Endothelial cell of umbilical vein (primary cell): ENCODE measurements around the gene RASAL2.

Source experiments
- EZH2 ChIP-seq: IDR thresholded peaks from 2 replicates; pipeline ENCODE4 v1.6.1; 2012; ENCODE audit warnings: borderline replicate concordance, low read depth, mild to moderate bottlenecking, moderate library complexity, low read length, inconsistent platforms; ENCODE audit not compliant: severe bottlenecking
- FOS ChIP-seq: IDR thresholded peaks from 2 replicates; pipeline ENCODE4 v1.6.1; 2011; ENCODE audit warnings: mild to moderate bottlenecking, low read length, moderate library complexity, borderline replicate concordance; ENCODE audit not compliant: insufficient read depth
- JUN ChIP-seq: IDR thresholded peaks from 2 replicates; pipeline ENCODE4 v1.6.1; 2011; ENCODE audit warnings: borderline replicate concordance, low read depth; ENCODE audit not compliant: insufficient read length, insufficient read depth
- MYC ChIP-seq: IDR thresholded peaks from one replicate; pipeline ENCODE4 v1.6.1; 2011; ENCODE audit warnings: mild to moderate bottlenecking, low read depth, low read length
- POLR2A ChIP-seq: IDR thresholded peaks from 2 replicates; pipeline ENCODE4 v1.6.1; 2012; ENCODE audit warnings: low read depth, mild to moderate bottlenecking, control low read depth, low read length
- POLR2AphosphoS5 ChIP-seq: IDR thresholded peaks from 2 replicates; pipeline ENCODE4 v1.6.1; 2012; ENCODE audit warnings: low read depth, mild to moderate bottlenecking, control low read depth, low read length, moderate library complexity; ENCODE audit not compliant: insufficient read depth
- TF ChIP-seq, protein P1 (sequence below), 2 donors: IDR thresholded peaks; 1 replicate in 1 of 2; 2 replicates in 1 of 2; pipeline ENCODE4 v1.5.1; 2011; ENCODE audit warnings: low read length in 2 of 2, mild to moderate bottlenecking in 2 of 2, moderate library complexity in 2 of 2, control low read depth in 1 of 2, inconsistent platforms in 1 of 2, low read depth in 1 of 2; ENCODE audit not compliant: insufficient read depth in 1 of 2; ENCODE audit errors: extremely low read depth in 1 of 2
- TF ChIP-seq, protein P2 (sequence below): IDR thresholded peaks from 2 replicates; pipeline ENCODE4 v1.6.1; 2011; ENCODE audit not compliant: insufficient read depth, insufficient read length

DNA sequence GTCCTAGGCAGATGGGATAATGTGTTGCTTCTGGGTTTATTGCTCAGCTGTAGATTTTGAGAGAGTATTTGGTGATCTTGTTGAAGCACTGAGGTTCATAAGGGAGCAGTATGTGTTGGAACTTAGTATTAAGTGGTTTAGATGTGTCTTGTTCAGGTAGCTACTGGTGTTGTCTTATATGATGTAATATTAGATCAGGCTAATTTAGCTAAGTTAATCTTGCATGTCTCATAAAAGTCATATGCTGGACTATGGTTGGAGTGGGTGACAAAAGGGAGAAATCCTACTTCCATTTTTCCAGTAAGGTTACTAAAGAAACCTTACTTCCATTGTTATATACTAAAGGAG lies 206.4 kb downstream of the RASAL2 start:
- TF ChIP-seq, protein P1, sequence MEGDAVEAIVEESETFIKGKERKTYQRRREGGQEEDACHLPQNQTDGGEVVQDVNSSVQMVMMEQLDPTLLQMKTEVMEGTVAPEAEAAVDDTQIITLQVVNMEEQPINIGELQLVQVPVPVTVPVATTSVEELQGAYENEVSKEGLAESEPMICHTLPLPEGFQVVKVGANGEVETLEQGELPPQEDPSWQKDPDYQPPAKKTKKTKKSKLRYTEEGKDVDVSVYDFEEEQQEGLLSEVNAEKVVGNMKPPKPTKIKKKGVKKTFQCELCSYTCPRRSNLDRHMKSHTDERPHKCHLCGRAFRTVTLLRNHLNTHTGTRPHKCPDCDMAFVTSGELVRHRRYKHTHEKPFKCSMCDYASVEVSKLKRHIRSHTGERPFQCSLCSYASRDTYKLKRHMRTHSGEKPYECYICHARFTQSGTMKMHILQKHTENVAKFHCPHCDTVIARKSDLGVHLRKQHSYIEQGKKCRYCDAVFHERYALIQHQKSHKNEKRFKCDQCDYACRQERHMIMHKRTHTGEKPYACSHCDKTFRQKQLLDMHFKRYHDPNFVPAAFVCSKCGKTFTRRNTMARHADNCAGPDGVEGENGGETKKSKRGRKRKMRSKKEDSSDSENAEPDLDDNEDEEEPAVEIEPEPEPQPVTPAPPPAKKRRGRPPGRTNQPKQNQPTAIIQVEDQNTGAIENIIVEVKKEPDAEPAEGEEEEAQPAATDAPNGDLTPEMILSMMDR (IDR thresholded peaks at IDR 0.05; ENCODE audit: extremely low read depth in 1 of 2, insufficient read depth in 1 of 2, low read depth in 1 of 2, low read length in 2 of 2), result no peak
- TF ChIP-seq, protein P2, sequence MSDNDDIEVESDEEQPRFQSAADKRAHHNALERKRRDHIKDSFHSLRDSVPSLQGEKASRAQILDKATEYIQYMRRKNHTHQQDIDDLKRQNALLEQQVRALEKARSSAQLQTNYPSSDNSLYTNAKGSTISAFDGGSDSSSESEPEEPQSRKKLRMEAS, result no peak
- TF ChIP-seq EZH2 (no peak), JUN (no peak), POLR2AphosphoS5 (no peak), FOS (no peak), POLR2A (no peak), MYC (no peak)
